ENCODE data around the gene NFIX.

Gene NFIX

DNA sequence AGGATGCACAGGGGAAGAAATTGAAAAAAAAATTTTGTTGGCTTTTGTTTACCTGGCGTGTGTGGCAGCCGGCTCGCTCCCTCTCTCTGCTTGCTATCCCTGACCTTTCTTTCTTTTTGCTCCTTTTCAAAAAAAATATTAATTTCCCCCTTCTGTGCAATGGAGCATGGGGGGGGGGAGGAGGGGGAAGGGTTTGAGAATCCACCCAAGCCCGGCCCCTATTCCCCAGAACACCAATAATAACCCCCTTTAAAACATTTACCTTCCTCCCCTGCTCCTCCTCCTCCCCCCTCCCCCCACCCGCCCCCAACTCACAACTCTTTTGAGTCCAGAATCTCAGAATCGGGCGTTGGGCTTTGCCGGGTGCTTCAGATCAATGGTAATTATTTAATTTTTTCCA is 28.4 kb downstream of the NFIX start:
- peak; percentile 41 for DNase-seq

DNA sequence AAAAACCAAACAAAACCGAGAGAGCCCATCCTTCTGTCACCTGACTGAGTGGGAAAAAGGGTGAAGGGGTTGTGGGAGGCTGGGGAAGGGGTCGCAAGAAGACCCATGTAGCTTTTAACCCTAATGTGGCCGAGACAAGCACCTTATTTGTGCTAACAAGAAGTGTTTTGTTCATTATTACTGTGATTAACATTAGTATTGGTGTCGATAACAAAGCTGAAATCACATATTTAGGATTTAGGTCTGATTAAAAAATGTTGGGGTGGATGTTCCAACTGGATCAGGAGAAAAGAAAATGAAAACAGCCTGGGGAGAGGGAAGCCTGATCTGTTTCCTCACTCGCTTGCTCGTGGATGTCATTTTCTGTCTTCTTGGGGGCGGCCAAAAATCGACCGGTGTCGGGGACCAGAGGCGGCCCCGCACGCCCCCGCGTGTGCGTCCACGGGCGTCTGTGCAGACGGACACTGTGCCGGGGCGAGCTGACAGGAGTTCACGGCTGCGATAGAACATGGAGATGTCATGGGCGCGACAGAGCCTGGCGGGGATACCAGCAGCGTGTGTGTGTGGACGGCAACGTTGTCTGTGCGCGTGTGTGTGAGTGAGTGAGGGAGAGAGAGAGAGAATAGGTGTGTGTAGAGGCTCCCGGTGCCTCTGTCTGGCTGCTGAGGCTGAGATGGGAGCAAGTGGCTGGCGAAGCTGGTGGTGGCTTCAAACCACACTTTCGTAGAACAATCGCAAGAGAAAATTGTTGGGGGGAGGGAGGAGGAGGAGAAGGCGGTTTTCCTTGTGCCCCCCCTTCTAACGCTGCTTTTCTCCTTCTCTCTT is 29.1 kb downstream of the NFIX start:
- DNase-seq: peak; percentile 19

DNA sequence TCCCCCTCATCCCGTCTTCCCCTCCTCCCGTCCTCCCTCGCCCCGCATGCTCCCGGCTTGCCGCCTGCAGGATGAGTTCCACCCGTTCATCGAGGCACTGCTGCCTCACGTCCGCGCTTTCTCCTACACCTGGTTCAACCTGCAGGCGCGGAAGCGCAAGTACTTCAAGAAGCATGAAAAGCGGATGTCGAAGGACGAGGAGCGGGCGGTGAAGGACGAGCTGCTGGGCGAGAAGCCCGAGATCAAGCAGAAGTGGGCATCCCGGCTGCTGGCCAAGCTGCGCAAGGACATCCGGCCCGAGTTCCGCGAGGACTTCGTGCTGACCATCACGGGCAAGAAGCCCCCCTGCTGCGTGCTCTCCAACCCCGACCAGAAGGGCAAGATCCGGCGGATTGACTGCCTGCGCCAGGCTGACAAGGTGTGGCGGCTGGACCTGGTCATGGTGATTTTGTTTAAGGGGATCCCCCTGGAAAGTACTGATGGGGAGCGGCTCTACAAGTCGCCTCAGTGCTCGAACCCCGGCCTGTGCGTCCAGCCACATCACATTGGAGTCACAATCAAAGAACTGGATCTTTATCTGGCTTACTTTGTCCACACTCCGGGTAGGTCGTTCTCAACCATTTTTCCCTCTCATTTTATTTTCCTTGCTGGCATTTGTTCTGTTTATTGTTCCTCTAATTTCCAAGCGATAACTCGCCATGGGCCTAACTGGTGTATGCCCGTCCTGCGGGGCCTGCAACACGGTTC is 29.8 kb downstream of the NFIX start:
- peak; percentile 47 for DNase-seq

DNA sequence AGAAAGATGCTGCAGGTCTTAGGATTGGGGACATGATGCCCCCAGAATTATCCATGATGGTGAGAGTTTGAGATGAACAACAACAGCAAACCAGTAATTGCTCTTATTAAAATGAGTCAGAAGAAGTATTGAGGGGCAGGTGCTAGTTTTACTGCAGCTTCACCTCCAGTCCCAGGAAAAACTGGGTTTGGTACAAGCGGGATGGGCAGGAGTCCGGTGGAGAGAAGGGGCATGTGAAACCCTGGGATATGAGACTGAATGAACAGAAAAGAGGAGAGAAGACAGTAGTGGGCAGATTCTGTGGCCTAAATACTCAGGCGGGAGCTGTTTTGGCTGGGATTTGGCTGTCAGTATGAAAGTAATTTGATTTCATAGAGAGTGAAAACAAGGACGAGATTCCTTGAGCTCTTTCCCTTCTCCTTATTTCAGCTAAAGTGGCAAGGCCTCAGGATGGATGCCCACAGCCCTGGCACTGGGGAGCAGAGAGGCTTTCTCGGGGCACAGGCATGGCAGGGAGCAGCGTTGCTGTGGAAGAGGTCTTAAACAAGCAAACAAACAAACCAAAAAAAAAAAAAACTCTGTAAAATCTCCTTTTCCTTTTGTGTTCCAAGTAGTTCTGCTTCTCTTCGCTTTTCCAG is 30.7 kb downstream of the NFIX start:
- no peak for DNase-seq

DNA sequence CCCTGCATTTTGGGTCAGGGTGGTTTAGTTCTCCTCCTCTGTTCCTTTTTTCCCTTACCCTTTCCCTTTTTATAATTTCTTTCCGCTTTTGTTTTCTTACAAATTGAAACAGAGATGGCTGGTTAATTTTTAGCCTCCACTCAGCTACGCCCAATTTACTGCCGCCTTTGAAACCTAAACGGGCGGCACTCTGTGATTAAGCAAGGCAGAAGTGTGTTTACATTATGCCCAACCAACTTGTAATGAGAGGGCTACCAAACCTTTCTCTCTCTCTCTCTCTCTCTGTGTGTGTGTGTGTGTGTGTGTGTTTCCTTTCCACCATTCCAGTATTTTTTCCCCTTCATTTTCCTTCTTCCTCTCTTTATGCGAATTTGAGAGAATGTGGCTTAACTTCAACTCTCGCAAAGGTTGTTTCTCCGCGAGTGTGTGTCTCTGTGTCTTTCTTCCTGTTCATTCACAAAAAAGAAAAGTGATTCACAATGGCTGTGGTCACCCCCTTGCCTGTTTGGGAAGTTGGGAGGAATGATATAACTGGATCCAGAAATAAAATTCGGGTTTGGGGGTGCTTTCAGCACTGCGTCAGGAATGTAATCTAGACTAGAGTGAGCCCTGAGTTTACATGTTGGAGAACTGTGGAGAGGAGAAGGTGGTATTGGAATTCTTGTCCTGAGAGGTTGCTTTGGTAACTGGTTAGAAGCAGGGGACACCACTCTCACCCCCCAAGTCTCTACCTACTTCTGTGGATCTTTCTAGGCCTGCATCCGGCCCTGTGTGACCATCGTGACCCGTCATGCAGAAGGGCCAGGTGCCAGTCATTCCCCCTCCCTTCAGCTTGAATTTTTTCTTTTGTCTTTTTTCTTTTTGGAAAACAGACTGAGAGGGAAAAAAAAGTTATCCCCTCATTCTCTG is 31.4 kb downstream of the NFIX start:
- peak; percentile 37 for DNase-seq

GRCh38 chr19:13027557-13027956 is 32.3 kb downstream of the NFIX start:
- no peak for DNase-seq

DNA sequence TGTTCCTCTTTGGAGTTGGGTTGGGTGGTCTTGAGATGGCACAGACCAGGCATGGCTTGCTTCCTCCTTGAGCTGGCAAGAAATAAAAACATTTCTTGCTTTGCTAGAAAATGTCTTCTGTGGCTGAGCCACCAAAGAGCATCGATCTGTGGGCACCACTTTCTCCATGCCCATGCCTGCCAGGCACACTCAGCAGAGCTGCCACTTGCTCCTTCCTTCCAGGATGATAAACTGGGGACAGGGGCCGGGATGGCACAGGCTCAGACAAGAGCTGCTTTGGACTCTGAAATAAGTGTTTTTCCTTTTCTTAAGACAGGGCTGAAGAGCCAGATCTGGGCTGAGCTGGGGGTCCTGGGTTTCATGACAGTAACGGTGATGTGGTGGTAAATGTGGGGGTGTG is 32.8 kb downstream of the NFIX start:
- DNase-seq: no peak

DNA sequence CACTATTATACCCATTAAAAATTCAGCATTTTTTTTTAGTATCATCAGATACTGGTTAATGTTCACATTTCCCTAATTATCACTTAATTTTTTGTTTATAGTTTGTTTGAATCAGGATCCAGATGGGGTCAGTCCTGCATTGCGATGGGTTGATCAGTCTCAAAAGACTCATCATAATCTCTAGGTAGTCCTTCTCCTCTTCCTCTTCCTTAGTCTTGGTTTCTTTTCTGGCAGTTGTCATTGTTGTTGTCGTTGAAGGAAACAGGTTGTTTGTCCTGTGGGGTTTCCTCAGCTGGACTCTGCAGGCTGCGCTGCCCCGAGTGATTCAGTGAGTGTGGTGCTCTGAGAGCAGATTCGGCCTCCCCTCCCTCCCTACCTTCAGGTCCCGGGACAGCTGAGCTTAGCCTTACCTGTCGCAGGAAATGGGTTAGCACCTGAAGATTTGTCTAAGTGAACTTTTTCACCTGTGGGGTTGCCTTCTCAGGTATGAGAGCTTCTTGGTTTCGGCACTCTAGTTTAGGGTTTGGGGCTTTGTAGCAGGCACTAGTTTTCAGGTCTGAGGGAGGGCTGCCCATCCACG is 34.1 kb downstream of the NFIX start:
- no peak for DNase-seq

DNA sequence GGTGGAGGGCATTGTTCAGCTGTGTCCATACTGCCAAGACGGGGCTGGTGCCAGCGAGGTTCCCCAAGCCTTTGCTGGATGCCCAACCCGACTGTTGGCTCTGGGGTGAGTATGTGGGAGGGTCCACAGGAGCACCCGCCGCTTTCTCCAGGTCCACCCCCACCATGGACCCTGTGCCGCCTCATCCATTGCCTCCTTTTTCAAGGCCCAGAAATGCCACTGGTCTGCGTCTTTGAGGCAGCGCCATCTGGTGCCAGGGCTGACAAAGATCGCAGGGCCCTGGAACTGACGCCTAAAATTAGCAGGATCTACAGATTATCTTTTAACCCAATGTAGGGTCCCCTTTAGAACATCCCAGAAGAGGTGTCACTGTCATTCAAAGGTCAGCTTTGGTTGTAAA is 34.6 kb downstream of the NFIX start:
- no peak for DNase-seq

DNA sequence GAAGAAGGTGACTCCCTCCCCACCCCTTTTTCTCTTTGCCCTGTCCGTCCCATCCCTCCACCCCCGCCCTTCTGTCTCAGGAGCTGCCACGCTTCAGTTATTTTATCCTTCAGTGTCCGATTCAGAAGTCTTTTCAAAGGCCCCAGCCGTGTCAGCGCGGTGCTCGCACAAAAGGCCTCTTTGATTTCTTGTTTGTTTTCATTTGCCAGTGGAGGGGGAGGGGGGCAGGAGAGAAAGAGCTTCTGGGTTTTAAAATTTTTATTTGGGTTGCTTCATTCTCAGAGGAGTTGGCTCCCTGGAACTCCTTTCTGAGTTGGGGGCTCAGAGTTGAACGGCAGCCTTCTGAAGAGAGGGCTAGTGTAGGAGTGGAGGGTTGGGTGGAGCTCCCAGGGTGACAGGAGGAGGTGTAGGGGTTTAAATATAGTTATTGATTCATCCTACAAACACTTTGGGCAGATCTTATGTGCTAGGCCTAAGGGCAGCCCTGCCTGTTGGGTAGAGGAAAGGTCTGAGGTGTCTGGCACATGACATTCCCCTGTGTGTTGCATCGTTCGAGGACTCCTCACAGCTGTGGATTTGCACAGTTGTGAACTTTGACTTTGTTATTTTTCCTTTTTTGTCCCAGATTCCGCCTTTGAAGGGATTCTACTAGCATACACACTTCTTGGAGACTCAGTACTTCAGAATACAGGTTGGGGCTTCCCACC is 36.8 kb downstream of the NFIX start:
- DNase-seq: peak; percentile 8

DNA sequence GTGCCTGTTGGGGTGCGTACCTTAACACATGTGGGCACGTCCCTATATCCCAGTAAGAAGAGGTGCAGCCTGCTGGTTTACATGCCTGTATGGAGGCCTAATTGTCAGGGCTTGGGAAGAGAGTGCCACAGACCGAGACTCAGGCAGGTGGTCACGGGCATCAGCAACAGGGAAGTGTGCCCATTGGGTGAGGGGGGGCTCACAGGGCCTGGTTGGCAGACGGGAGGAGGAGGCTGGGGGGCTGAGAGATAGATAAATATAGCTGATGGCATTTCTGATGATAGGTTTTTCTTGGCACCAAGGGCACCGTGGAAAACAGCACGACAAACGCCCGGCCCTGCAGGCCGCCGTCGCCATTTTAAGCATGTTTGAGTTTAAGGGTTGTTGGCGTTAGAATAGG is 37.6 kb downstream of the NFIX start:
- DNase-seq: no peak

DNA sequence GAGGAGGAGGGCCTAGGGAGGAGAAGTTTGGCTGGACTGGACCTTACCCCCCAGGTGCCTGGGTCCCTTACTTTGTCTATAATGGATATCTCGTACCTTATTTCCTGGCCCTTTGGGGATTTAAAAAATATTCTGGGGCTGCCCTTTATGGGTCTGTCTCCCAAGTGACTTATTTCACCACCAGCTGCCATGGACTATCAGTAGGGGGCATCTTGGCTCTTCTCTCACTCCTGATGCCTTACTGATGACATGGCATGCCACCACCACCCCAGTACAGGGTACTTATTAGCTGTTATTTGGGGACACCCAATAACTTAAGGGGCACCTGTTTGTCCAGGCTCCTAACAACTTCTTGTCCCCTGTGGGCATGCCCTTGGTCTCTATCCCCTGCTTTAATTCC is 38.0 kb downstream of the NFIX start:
- DNase-seq: no peak

GRCh38 chr19:13033819-13034611 is 38.7 kb downstream of the NFIX start:
- DNase-seq: peak; percentile 56

- no peak for DNase-seq
Observed at GRCh38 chr19:13034636-13035035, 39.4 kb downstream of the NFIX start.

DNA sequence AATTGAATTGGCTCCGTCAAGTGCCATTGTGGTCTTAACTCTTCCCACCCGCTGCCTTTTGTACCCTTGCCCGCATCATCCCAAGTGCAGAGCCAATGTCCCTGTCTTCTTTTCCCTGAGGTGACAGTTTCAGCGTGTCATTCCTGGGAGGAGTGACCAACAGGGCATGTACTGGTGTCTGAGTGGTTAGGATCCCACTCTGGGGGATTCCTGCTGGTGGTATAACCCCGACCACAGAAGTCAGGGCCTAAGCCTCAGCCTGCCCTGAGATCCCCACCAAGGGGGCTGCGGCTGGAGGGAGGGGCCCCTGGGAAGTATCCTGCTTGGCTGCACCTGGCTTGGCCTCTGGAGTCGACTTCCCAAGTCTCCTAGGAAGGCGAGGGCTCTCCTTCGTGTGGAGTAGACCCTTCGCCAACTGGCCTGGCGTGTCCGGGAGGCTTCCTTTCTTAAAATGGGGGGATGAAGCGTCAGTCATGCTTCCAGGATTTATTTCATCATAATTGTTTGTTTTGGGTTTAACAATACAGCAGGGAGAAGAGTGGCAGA is 40.6 kb downstream of the NFIX start:
- no peak for DNase-seq

GRCh38 chr19:13036366-13036976 is 41.2 kb downstream of the NFIX start:
- DNase-seq: peak; percentile 88

DNA sequence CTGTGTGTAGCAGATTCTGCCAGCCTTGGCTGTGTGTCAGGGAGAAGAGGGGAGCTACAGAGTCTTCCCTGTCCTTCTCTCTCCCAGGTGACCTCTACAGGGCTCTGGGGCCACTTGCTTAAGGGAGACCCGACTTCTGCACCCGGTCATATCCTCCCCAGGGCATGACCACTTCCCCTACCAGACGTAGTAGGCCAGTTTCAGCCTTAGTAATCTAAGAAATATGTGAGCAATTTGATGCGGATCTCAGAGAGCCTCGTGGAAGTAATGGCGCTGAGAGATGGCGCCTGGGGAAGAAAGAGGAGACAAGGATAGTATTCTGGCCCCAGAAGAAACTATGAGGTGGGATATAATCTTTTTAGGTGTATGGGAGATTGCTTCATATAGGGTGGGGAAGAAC is 41.9 kb downstream of the NFIX start:
- DNase-seq: no peak

- no peak for DNase-seq
Observed at GRCh38 chr19:13037731-13038130, 42.5 kb downstream of the NFIX start.

GRCh38 chr19:13038306-13039210 is 43.3 kb downstream of the NFIX start:
- no peak for DNase-seq
